NCI-H748 treated with DMSO at 0.1 percent for 48 hours (cell line): ENCODE measurements around the gene CA10.

Experiments
- DNase-seq: peaks from one replicate; lab custom pipeline; 2025; lab: John Stamatoyannopoulos, UW

The CA10 gene

GRCh38 chr17:51676691-51677487 is 481.6 kb downstream of the CA10 start:
- no peak for DNase-seq

- DNase-seq: peak; percentile 51
Observed at GRCh38 chr17:51674579-51675255, 483.8 kb downstream of the CA10 start.

- DNase-seq: no peak
Observed at GRCh38 chr17:51673070-51673469, 485.4 kb downstream of the CA10 start.

- DNase-seq: no peak
Observed at GRCh38 chr17:51672065-51672464, 486.4 kb downstream of the CA10 start.

GRCh38 chr17:51670899-51671298 is 487.6 kb downstream of the CA10 start:
- no peak for DNase-seq

- DNase-seq: no peak
Observed at GRCh38 chr17:51668963-51669246, 489.6 kb downstream of the CA10 start.

- DNase-seq: no peak
Observed at GRCh38 chr17:51668155-51668962, 490.2 kb downstream of the CA10 start.

GRCh38 chr17:51667706-51668083 is 490.8 kb downstream of the CA10 start:
- no peak for DNase-seq

- no peak for DNase-seq
Observed at GRCh38 chr17:51666971-51667705, 491.4 kb downstream of the CA10 start.

GRCh38 chr17:51662204-51663056 is 496.1 kb downstream of the CA10 start:
- no peak for DNase-seq

- no peak for DNase-seq
Observed at GRCh38 chr17:51661403-51661802, 497.1 kb downstream of the CA10 start.

GRCh38 chr17:51660266-51660665 is 498.2 kb downstream of the CA10 start:
- no peak for DNase-seq

- DNase-seq: no peak
Observed at GRCh38 chr17:51657224-51657623, 501.3 kb downstream of the CA10 start.

- no peak for DNase-seq
Observed at GRCh38 chr17:51653878-51654277, 504.6 kb downstream of the CA10 start.

GRCh38 chr17:51652529-51652928 is 506.0 kb downstream of the CA10 start:
- DNase-seq: no peak

GRCh38 chr17:51651513-51652298 is 506.8 kb downstream of the CA10 start:
- DNase-seq: no peak

- peak; percentile 57 for DNase-seq
Observed at GRCh38 chr17:51650772-51651171, 507.7 kb downstream of the CA10 start.

- no peak for DNase-seq
Observed at GRCh38 chr17:51650202-51650601, 508.3 kb downstream of the CA10 start.

GRCh38 chr17:51647826-51648225 is 510.7 kb downstream of the CA10 start:
- no peak for DNase-seq

- no peak for DNase-seq
Observed at GRCh38 chr17:51647067-51647466, 511.4 kb downstream of the CA10 start.

GRCh38 chr17:51646539-51646938 is 512.0 kb downstream of the CA10 start:
- DNase-seq: no peak
